HPDE6-E6E7 (cell line): Measurements from ENCODE around the gene SF3B2.

Source experiments
- DNase-seq: peaks from one replicate; pipeline ENCODE4 v3.0.0; 2011; ENCODE audit warnings: missing footprints; ENCODE audit errors: extremely low spot score

Gene SF3B2

GRCh38 chr11:66050581-66051231 lies 1.5 kb upstream of the SF3B2 start:
- no peak for DNase-seq

GRCh38 chr11:66051371-66051765 lies 796 bp upstream of the SF3B2 start:
- no peak for DNase-seq

- no peak for DNase-seq
These were observed 459 bp downstream of the SF3B2 start for GRCh38 chr11:66052664-66052982.

- no peak for DNase-seq
These were observed 2.9 kb downstream of the SF3B2 start for GRCh38 chr11:66055021-66055420.

GRCh38 chr11:66056501-66056900 lies 4.3 kb downstream of the SF3B2 start:
- DNase-seq: no peak

GRCh38 chr11:66059966-66060680 lies 8.0 kb downstream of the SF3B2 start:
- DNase-seq: no peak

GRCh38 chr11:66061268-66061667 lies 9.1 kb downstream of the SF3B2 start:
- DNase-seq: no peak

- no peak for DNase-seq
These were observed 10.2 kb downstream of the SF3B2 start for GRCh38 chr11:66062408-66062807.

GRCh38 chr11:66063900-66064299 lies 11.7 kb downstream of the SF3B2 start:
- no peak for DNase-seq

- DNase-seq: no peak
These were observed 12.4 kb downstream of the SF3B2 start for GRCh38 chr11:66064571-66064970.

- no peak for DNase-seq
These were observed 14.6 kb downstream of the SF3B2 start for GRCh38 chr11:66066751-66067150.

- no peak for DNase-seq
These were observed 15.5 kb downstream of the SF3B2 start for GRCh38 chr11:66067640-66068039.

- DNase-seq: peak; percentile 56
These were observed 16.1 kb downstream of the SF3B2 start for GRCh38 chr11:66068154-66068821.

- no peak for DNase-seq
These were observed 17.0 kb downstream of the SF3B2 start for GRCh38 chr11:66068923-66069714.

GRCh38 chr11:66069715-66070603 lies 17.8 kb downstream of the SF3B2 start, which contains the start of gene PACS1:
Gene PACS1 (plus strand): TSS chr11:66070272. CDS start chr11:66070487, 215 bp downstream.
- DNase-seq: peak; percentile 65

- no peak for DNase-seq
These were observed 18.6 kb downstream of the SF3B2 start for GRCh38 chr11:66070604-66071380.

- DNase-seq: no peak
These were observed 19.2 kb downstream of the SF3B2 start for GRCh38 chr11:66071381-66071801.

- DNase-seq: no peak
These were observed 19.9 kb downstream of the SF3B2 start for GRCh38 chr11:66072081-66072480.

GRCh38 chr11:66072518-66072917 lies 20.4 kb downstream of the SF3B2 start:
- DNase-seq: no peak

- DNase-seq: no peak
These were observed 21.5 kb downstream of the SF3B2 start for GRCh38 chr11:66073669-66074068.
